Measurements from ENCODE around the gene KLF16.

The KLF16 gene

DNA sequence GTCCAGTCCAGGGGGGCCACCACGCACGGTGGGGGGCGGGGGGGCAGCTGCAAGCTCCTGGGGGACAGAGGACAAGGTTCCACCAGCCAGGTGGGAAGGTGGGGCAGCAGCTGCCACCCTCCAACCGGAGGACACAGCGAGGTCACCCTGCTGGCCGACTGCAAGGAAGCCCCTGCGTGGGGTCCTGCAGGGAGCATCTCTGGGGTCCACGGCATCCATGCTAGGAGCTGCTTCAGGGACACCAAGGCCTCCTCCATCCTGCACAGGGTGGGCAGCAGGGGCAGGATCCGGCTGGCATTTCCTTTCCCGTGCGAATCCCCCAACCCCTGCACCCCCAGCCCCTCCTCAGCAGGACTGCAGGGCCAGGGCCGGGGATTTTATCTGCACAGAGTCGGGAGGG is 8.3 kb upstream of the KLF16 start:
- H3K27ac ChIP-seq, result no peak overlapping the region
- no peak for DNase-seq (ENCODE audit: low read depth, low spot score)

DNA sequence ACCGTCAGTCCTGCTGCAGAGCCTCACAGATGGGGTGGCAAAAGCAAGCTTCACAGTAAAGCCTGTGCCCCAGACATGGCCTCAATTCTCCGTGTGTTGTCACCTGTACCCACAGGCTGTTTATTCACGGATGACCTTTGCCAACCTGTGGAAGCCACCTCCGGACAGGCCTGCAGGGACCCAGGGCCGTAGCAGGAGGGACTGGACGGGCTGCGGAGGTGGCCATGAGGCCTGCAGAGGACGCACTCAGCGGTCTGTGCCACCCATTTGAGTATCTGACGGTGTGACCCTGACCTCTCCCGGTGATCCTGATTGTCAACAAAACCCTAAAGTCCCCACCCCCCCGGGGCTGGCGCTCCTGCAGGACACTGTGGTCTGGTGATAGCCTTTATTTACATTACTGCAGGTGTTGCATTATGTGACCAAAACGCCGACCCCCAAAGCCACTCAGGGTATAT is 7.8 kb upstream of the KLF16 start:
- no peak for DNase-seq (ENCODE audit: low read depth, low spot score)

DNA sequence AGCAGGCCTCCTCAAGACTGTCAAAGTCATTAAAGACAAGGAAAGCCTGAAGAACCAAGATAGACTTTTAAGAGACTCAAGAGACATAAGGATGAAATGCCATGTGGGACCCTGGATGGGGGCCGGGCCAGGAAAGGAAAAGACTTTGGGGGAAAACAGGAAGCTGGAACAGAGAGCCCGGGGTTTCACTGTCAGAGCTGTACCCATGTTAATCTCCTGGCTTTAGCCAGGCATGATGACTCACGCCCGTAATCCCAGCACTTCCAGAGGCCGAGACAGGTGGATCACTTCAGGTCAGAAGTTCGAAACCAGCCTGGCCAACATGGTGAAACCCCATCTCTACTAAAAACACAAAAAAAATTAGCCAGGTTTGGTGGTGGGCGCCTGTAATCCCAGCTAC is 5.6 kb upstream of the KLF16 start:
- H3K27ac ChIP-seq, result no peak overlapping the region
- DNase-seq (ENCODE audit: low read depth, low spot score), result no peak

More for the DNA sequence above, 7.8 kb upstream of the KLF16 start:
- H3K27ac ChIP-seq, result no peak overlapping the region

DNA sequence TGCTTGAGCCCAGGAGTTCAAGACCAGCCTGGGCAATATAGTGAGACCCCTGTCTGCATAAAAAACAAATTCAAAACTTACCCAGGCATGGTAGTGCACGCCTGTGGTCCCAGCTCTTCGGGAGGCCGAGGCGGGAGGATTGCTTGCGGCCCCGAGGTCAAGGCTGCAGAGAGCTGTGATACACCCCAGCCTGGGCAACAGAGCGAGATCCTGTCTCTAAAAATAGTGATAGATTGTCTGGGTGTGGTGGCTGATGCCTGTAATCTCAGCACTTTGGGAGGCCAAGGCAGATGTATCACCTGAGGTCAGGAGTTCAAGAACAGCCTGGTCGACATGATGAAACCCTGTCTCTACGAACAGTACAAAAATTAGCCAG is 4.0 kb upstream of the KLF16 start:
- no peak overlapping the region for H3K27ac ChIP-seq
- DNase-seq (ENCODE audit: low read depth, low spot score), result no peak

DNA sequence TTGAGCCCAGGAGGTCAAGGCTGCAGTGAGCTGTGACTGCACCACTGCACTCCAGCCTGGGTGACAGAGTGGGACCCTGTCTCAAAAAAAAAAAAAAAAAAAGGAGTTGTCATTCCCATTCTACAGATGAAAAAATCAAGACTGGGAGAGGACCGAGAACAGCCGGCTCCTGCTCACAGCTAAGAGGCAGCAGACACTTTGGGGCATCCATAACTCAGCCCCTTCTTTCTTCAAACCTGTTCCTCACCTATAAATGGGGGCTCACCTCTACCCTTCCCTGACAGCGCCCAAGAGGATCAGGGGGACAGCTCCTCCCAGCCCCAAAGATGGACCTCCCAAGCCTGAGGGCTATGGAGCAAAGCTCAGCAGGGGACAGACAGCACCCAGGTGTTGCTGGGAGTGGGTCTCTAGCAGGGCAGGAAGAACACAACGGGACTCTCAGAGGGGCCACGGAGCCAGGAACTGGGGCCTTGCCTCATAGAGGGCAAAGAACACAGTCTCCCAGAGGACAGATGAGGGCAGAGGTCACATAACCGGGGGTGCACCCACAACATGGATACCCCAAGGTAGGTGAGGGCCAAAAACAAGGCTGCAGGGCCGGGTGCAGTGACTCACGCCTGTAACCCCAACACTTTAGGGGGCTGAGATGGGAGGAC is 3.4 kb upstream of the KLF16 start:
- H3K27ac ChIP-seq, result no peak overlapping the region
- DNase-seq (ENCODE audit: low read depth, low spot score), result no peak

DNA sequence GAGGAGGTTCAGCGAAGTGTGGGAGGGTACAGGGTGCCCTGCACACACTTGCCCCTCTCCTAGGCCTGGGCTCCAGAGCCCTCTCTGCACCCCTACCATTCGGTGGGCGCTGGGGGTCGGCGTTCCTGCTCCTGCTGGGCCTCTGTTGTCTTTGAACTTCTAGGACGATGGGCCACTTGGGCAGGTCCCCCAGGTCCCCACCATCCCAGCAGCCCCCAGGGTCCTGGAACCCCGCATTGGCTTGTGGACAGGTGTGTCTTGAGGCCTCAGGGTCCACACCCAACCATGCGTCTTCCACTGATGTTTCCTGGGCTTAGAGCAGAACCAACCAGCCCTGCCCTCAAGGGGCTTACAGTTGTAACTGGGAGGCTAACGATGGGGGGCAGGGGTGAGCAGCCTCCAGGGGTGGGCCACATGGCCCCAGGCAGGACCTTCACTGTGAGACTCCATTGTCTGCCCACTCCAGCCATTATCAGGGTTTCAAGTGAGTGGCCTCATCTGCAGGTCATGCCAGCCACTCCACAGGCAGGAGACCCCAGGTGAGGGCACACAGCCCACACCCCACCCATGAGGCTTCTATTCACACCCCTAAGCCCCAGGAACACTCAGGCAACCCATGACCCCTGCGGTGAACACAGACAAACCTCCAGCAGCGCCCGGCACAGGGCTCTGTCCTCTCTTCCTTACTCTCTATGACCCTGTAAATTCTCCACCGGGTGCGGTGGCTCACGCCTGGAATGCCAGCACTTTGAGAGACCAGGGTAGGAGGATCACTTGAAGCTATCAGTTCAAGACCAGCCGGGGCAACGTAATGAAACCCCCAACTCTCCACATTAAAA is 2.0 kb upstream of the KLF16 start:
- H3K27ac ChIP-seq, result peak overlapping the region; percentile 81
- DNase-seq (ENCODE audit: low read depth, low spot score), result no peak

DNA sequence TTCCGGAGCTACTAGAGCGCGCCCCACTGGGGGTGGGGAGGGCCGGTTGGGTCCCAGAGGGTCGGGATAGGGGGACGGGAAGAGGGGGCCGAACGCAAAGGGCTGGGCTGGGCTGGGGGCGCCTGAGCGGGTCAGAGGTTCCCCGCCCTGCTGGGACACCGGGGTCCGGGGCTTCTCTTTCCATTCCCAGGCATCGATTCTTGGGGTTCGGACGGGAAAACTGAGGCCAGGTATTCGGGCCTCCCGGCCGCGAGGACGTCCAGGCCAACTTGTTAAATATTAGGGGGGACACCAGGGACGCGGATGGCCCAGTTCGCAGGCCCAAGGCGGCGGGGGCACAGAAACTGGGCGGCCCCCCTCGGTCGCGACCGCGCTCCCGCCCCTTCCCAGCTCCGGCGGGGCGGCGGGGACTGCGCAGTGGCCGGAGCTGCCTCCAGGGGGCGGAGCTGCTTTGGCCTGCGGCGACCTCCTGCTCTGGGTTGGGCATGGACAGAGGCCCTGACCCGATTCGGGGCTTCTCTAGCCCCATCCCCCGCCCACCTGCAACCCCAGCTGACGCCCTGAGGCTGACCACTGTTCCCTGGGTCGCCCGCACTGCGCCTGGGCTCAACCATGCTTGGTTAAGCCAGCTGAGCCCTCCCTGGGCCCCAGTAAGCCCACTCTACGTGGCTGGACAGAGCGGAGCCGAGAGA is 1.2 kb upstream of the KLF16 start:
- DNase-seq (ENCODE audit: low read depth, low spot score), result no peak
- peak overlapping the region; percentile 81 for H3K27ac ChIP-seq

DNA sequence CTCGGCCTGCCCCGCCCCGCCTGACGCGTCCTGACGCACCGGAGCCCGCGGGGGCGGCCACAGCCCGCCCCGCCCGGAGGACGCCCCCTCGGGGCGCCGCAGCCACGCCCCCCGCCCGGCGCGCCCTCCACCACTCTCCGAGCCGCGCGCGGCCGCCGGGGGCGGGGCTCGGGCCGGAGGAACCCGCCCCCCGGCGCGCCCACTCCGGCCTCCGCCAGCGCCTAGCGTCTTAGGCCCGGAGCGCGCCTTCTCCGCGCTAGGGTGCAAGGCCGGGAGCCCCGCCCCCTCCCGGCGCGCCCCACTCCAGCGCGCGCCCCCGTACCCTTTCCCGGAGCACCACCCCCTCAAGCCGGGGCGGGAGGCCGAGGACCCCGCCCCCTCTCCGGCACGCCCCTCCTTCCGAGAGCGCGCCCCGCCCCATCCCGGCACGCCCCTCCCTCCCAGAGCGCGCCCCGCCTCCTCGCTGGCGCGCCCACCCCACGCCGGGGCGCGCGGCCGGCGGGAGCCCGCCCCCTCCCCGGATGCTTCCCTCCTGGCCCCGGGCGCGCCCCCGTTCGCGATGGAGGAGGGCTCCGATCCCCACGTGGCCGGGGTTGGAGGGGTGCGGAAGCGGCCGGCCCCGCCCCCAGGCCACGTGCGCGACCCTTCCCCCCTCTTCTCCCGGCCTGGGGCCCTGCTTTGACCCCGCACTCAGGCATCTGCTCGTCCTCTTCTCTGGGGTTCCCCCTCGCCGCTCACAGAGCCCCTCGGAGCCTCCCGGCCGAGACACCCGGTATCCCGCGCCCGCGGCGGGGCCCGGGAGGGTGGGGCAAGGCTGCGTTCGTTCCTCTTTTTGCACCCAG is 480 bp upstream of the KLF16 start:
- peak overlapping the region; percentile 81 for H3K27ac ChIP-seq
- peak; percentile 45 for DNase-seq (ENCODE audit: low read depth, low spot score)

DNA sequence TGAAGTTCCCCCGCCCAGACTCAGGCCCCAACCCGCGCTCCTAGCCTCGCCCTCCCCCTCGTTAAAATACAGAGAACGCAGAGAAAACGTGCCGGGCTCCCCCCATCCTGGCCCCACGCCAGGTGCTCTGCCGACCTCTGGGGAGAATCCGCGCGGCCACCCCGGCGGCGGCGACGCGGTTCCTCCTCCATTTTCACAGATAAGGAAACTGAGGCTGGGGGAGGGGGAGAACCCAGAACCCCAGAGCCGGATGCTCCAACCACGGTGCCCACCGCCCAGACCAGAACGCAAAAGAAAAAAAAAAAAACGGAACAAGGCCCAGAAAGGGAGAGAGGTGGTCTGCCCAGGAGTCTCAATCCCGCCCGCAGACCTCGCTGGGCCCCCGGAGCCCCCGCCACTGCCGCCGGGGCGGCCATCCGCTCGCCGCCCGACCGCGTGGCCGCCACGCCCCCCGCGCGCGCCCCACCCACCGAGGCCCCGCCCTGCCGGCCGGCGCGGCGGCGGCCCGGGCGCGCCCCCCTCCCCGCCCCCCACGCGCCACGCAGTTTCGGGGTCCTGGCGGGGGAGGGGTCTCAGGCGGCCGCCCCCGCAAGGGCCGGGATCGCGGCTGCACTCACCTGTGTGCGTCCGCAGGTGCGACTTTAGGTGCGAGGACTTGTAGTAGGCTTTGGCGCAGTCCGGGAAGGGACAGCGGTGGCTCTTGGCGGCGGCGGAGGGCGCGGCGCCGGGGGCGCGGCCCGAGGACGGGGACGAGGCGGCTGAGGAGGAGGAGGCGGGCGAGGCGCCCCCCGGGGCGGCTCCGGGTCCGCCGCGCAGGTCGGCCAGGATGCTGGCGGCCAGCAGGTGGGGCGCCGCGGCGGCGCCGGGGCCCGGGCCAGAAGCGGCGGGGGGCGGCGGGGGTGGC is 703 bp downstream of the KLF16 start:
- peak overlapping the region; percentile 81 for H3K27ac ChIP-seq
- no peak for DNase-seq (ENCODE audit: low read depth, low spot score)

DNA sequence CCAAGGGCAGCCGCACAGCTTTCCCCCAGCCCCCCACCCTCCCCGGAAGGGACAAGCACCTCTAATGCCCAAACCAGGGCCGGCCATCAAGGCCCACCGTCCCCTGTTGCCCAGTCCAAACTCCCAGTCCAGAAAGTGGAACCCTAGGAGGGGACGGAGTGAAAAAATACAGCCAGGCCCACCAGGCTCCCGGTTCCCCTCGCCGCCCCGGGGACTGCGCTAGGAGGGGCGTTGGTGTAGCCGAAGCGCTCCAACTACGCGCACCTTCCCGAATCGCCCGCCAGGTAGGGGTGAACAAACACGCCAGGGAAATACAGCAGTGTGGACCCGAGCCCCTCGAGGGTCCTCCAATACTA is 1.3 kb downstream of the KLF16 start:
- H3K27ac ChIP-seq, result peak overlapping the region; percentile 81
- DNase-seq (ENCODE audit: low read depth, low spot score), result no peak

DNA sequence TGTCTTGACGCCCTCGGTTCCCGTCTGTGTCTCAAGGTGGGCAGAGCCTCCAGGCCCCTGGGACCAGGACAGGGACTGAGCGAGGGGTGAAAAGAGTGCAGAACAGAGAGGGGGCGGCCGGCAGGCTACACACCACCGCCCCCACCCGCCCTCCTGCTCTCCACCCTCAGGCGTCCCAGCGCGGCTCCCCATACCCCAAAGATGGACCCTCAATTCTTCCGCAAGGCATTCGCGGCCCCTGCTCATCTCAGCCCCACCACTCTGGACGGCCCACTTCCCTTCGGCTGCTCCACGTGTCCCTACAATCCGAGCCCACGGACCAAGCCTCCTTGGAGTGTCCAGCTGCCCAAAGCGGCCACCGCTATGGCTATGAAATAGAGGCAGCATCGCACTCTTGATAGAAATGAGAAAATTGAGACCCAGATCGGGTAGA is 1.8 kb downstream of the KLF16 start:
- H3K27ac ChIP-seq, result no peak overlapping the region

DNA sequence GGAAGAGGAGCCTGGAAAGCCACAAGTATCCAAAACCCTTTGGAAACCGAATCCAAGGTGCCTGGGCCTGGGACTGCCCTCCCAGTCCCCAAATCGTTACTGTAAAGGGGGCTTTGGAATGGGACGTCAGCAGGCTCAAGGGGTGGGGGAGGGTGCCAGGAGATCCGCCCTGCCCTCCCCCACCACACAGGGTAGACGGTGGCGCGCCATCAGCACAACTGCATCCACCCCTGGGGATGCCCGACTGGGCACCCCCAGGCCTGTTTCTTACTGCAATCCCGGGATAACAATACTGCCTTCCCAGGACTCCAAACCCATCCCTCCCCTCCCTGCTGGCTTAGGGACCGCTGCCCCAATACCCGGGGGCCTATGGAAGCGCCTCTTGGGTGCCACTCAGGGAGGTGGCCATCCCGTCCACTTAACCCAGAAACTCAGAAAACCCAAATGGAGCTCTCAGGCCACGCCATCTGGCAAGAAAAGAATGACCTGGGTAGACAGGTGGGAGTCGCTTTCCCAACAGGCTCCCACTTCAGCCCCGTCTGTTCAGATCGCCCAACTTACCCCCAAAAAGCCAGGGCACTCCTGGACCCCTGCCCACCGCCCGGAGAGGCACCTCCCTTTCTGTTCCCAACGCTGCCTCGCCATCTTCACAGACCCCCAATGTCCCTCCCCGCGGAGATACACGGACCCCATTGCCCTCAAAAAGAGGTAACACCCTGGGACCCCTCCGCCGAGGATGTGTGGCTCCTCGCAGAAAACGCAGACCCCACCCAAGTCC is 2.4 kb downstream of the KLF16 start:
- no peak overlapping the region for H3K27ac ChIP-seq

More for the DNA sequence above, 1.8 kb downstream of the KLF16 start:
- DNase-seq (ENCODE audit: low read depth, low spot score), result no peak

DNA sequence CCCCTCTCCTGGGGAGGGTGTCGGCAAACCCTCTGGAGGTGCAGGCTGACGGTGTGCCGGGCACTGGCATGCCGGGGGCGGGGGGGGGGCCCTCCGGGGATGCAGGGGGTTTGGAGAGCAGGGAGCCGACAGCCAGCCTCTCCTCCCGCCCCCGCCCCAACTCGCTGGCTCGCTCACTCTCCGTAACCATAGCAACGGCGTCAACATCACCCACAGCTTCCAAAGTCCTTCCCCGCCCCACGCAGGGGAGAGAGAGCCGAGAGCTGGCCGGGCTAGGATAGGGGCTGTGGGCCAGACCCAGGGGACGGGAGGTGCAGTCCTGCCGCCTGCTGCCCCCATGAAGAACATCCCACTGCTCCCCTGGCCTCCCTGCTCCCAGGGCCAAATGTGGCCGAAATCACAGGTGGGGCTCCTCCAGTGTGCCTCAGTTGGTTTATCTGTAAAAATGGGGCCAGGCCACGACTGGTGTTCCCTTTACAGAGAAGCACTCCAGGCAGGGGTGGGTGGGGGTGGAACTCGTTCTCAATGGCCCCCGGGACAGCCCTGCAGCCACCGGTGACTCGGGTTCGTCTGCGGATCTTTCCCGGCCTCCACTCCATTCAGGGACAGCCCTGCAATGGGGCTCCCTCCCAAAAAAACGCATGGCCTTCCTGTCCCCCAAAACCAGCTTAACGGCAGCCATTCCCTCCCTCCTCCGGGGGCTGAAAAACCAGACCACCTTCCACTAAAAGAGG is 3.2 kb downstream of the KLF16 start:
- DNase-seq (ENCODE audit: low read depth, low spot score), result no peak
- H3K27ac ChIP-seq, result no peak overlapping the region

More for the DNA sequence above, 2.4 kb downstream of the KLF16 start:
- DNase-seq (ENCODE audit: low read depth, low spot score), result no peak

DNA sequence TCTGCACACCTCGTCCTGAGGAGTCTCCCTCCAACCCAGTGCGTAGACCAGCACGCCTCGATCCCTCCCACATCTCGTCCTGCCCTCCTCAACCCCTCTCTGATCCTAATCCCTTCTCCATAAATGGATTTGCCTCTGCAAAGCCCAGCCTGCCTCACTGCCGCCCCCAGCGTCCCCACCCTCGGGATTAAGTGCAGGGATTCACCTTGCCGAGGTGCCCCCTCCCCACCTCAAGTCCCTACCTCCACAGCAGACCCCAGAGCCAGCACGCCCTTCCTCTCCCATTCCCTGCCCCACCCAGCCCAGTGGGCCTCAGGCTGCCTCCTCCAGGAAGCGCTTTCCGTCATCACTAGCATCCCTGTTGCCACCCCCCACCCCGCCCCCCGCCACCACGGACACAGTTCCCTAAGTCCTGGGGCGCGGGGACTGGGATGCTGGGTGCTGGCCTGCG is 4.0 kb downstream of the KLF16 start:
- DNase-seq (ENCODE audit: low read depth, low spot score), result no peak
- no peak overlapping the region for H3K27ac ChIP-seq

DNA sequence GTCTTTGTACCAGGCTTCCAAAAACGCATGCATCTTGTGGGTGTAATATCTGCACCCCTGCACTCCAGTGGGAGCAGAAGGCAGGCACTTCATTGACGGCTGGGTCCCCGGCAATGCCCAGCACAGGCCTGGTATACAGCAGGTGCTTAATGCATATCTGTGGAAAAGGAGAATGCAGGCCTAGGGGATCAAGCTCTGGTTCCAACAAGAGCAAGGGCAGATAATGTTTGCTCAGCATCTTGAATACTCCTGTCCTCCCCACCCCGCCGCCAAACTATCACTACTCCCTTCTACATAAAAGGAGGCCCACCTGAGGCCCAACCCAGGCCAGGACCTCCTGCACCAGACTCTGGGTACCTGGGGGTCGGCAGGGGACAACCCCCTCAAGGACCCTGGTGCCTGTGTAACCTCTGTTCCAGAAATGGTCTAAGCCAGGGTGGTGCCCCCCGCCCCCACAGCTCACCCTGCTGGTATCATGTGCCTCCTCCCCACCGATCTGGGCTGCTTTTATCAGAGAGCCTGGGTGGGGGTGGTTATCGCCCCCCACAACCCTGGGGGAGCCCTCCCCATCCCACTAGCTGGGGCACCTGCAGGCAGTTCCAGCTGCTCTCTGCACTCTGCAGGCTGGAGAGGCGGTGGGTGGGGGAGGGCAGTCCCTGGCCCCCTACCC is 4.8 kb downstream of the KLF16 start:
- no peak for DNase-seq (ENCODE audit: low read depth, low spot score)
- H3K27ac ChIP-seq, result peak overlapping the region; percentile 90

DNA sequence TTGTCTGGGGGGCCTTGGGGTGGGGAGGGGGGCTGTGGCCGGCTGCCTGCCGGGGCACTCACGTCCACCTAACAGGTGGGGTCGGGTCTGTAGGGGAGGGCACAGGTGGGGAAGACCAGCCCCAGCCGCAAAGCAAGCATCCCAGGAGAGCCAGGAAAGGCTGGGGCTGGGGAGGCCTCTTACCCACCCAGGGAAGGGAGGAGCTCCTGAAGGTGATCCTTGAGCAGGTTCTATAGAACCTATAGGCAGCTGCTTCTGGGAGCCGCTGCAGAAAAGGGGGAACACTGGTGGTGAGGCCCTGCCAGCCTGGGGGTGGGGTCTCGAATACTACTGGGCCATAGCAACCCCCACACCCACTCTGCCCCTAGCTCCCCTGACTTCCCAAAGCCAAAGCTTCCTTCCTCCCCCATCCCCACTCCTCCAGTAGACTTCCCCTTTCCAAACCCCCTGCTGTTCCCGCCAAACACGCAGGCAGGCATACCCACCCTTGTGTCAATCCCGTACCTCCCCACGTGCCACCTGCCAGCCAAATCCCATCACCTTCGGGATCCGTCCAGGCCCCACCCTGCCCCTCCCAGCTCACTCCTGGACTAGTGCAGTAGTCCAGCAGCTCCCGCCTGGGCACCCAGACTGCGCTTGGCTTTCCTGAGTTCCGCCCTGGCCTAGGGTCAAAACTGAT is 5.6 kb downstream of the KLF16 start:
- peak overlapping the region; percentile 90 for H3K27ac ChIP-seq
- no peak for DNase-seq (ENCODE audit: low read depth, low spot score)

Measured in epithelial cell of prostate (primary cell).